Ecto neural progenitor cell (in vitro differentiated cells): ENCODE measurements around the gene TMED4.
"Not testable (repeated sequence)": the region's sequence is repeated elsewhere in the genome, so short reads cannot be mapped to it uniquely, and the experiment has no call there.

Experiments used
- DNase-seq: peaks from one replicate; pipeline ENCODE4 v3.0.0-alpha.2; 2018; ENCODE audit warnings: low spot score

The TMED4 gene

DNA sequence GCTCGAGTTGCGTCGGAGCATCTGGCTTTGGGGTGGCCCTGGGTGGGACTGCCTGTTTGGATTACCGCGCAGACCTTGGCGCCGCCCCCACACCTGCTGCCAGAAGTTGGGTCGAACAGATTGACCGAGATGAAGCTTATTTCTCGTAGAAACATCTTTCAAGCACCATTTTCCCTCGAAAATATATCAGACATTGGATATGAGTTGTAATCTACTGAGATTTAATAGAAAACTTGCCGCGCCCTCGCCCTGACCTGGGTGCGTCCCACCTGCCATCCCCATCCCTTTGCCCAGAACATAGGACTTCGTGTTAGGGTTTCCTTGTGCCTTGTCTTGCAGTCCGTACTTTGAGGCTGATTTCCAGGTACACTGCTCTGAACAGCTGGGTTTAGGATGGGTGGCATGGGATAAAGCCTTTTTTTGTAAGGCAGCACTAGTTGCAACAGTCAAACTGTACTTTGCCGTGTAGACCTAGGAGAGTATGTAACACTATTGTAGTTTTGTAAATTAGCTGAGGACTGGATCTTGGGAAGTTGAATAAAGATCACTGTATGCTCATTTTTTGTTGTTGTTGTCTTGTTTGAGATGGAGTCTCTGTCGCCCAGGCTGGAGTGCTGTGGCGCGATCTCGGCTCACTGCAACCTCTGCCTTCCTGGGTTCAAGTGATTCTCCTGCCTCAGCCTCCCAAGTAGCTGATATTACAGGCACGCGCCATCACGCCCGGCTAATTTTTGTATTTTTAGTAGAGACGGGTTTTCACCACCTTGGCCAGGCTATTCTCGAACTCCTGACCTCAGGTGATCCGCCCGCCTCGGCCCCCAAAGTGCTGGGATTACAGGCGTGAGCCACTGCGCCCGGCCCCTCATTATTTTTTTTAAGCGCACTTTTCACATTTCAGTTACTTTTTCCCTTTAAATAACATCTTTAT, 25.4 kb upstream of the TMED4 start:
- DNase-seq, result no peak

DNA sequence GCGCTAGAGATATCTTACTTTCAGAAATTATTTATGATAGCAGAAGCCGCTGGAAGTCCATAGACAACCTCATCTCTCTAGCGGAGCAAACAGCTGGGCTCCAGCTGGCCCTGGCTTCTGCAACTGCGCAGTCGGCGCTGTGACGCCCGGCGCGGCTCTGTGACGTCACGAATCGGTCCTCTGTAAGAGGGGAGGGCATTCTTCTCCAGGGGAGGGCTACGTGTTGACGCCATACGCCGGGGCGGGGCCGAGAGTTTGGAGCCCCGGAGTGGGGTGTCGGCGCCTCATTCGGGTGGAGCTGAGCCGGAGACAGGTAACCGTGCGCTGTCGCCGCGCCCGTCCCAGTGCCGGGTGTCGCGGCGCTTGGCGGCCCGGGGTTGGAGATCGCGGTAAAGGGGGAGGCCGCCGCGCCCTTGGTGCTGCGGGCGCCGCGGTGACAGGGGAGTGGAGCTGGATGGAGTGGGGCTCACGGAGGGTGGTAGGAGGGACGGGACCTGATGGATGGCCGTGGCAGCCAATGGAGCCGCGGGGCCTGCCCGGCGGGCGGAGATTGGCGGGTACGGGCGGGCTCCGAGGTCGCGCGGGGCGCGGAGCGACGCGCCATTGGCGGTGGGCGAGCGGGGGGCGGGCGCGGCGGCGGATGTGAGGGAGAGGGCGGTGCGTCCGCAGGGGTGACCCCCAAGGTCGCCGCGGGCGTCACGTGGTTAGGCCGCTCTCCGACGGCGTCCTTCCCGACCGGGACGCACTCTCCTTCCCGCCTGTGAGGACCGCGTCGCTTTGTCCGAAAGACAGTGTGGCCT, 24.5 kb upstream of the TMED4 start, which contains the start of gene OGDH:
Gene OGDH, plus strand, starts transcription at position 287 of the 800 bp plus-strand sequence. CDS start 17,717 bp downstream, outside the sequence.
- DNase-seq, result peak; percentile 99

DNA sequence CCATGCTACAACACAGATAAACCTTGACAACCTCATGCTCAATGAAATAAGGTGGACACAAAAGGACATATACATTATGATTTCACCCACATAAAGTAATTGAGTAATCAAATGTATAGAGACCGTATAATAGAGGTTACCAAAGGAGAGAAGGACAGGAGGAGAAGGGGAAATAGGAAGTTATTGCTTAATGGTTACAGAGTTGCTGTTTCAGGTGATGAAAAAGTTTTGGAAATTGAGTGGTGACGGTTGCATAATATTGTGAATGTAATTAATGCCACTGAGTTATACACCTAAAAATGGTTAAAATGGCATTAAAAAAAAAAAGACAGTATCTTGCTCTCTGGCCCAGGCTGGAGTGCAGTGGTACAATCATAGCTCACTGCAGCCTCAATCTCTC, 22.9 kb upstream of the TMED4 start:
- no peak for DNase-seq

DNA sequence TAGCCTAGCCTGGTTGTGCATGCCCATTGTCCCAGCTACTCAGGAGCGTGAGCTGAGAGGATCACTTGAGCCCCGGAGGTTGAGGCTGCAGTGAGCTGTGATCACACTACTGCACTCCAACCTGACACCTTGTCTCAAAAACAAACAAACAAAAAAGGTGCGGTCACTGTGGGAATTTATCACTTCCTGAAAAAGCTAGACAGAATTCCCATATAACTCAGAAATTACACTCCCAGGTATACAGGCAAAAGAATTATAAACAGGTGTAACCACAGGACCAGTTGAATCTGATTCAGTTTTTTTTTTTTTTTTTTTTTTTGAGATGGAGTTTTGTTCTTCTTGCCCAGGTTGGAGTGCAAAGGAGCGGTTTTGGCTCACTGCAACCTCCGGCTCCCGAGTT, 21.2 kb upstream of the TMED4 start:
- DNase-seq, result no peak

DNA sequence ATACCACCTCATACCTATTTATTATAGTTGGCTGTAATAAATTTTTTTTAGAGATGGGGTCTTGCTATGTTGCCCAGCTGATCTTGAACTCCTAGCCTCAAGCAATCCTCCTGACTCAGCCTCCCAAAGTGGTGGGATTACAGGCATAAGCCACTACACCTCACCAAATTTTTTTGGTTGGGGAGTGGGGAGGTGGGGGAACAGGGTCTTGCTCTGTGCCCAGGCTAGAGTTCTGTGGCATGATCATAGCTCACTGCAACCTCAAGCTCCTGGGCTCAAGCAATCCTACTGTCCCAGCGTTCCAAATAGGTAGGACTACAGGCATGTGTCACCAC, 20.5 kb upstream of the TMED4 start:
- DNase-seq, result no peak

DNA sequence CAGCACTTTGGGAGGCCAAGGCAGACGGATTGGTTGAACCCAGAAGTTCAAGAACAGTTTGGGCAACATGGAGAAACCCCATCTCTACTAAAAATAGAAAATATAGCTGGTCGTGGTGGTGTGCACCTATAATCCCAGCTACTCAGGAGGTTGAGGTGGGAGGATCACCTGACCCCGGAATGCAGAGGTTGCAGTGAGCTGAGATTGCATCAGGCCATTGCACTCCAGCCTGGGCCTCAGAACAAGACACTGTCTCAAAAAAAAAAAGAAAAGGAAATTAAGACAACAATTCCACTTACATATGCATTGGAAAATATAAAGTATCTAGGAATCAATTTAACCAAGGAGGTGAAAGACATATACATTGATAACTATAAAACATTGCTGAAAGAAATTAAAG, 17.2 kb upstream of the TMED4 start:
- no peak for DNase-seq

DNA sequence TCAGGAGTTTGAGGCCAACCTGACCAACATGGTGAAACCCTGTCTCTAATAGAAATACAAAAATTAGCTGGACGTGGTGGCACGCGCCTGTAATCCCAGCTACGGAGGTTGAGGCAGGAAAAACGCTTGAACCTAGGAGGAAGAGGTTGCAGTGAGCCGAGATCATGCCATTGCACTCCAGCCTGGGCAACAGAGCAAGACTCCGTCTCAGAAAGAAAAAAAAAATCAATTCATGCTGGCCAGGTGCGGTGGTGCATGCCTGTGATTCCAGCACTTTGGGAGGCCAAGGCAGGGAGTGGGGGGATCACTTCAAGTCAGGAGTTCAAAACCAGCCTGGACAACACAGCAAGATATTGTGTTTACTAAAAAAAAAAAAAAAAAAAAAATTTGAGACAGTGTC, 15.2 kb upstream of the TMED4 start:
- not testable (repeated sequence) for DNase-seq

DNA sequence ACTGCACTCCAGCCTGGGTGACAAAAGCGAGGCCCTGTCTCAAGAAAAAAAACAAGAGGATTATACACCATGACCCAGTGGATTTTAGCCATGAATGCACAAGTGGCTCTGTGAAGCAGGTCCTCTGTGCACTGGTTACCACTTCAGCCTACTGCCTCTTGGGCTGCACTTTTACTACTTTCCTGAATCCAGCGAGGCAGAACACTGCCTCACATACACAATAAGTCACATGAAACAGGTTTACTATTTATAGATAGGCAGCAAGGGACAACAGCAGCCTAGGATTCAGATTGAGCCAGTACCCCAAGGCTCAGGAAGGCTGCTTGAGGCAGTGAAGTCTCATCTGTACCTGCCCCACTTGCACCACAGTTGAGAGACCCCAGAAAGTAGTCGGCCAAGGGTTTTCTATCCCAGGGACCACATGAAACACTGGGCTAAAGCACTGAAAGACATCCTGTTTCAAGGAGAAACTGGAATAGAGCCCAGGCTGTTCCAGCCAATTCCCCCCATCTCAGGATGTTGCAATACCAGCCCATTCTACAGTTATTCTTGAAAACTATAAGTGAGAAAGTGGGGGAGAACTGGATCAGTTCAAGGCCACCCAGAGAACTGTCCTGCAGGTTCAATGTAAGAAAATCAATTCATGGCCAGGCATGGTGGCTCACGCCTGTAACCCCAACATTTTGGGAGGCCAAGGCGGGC, 14.1 kb upstream of the TMED4 start:
- DNase-seq, result no peak

DNA sequence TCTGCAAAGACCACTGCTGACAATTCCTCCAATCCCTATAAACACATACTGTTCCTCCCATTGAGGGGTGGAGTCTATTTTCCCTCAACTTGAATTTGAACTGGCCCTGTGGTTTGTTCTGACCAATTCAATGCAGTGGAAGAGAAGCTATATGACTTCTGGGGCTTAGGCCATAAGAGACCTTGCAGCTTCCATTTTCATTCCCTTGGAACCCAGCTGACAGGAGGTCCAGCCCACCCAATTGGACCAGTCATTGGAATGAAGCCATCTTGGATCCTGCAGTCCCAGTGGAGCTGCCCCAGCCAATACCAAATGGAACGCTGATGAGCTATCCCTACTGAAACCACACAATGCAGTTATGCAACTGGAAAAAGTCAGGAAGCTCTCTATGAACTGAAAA, 8.9 kb upstream of the TMED4 start:
- DNase-seq, result no peak

DNA sequence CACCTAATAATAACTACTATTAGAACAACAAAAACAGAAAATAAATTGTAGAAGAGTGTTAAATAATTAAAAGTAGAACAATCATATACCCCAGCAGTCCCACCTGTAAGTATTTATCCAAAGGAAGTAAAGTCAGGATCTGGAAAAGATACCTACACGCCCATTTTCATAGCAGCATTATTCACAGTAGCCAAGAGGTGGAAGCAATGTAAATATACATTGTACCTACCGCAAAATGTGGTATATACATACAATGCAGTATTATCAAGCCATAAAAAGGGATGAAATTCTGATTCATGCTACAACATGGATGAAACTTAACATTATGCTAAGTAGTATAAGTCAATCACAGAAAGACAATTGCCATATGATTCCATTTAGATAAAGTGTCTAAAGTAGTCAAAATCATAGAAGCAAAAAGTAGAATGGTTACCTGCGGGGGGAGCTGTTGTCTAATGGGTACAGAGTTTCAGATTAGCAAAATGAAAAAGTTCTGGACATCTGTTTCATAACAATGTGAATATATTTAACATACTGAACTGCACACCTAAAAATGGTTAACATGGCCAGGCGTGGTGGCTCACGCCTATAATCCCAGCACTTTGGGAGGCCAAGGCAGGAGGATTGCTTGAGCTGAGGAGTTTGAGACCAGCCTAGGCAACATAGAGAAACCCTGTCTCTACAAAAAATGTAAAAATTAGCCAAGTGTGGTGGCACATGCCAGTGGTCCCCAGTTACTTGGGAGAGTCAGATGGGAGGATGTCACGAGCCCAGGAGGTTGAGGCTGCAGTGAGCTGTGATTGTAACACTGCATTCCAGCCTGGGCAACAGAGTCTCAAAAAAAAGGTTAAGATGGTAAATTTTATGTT, 6.0 kb upstream of the TMED4 start:
- DNase-seq, result no peak

DNA sequence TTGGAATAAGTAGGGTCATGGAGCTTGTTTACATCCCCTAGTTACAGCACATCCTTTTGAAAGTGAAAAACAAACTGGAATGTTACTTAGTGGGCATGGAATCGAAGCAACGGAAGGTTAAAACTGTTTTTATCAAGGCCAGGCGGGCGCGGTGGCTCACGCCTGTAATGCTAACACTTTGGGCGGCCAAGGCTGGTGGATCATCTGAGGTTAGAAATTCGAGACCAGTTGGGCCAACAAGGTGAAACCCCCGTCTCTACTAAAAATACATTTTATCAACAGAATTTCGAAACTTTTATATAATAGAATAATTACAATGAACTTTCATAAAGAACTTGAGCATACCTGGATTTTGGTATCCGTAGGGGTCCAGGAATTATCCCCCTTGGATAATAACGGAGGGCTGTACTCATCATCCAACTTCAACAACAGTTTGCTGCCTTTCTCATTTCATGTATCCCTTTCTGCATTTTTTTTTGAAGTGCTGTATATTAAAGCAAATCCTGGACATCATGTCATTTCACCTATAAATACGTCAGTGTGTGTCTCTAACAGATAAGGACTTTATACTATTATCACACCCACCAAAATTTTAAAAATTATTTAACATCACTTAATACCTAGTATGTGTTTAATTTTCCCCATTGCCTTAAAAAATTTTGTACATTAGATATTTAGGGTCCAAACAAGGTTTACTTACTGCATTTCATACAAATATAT, 1.3 kb upstream of the TMED4 start:
- no peak for DNase-seq

DNA sequence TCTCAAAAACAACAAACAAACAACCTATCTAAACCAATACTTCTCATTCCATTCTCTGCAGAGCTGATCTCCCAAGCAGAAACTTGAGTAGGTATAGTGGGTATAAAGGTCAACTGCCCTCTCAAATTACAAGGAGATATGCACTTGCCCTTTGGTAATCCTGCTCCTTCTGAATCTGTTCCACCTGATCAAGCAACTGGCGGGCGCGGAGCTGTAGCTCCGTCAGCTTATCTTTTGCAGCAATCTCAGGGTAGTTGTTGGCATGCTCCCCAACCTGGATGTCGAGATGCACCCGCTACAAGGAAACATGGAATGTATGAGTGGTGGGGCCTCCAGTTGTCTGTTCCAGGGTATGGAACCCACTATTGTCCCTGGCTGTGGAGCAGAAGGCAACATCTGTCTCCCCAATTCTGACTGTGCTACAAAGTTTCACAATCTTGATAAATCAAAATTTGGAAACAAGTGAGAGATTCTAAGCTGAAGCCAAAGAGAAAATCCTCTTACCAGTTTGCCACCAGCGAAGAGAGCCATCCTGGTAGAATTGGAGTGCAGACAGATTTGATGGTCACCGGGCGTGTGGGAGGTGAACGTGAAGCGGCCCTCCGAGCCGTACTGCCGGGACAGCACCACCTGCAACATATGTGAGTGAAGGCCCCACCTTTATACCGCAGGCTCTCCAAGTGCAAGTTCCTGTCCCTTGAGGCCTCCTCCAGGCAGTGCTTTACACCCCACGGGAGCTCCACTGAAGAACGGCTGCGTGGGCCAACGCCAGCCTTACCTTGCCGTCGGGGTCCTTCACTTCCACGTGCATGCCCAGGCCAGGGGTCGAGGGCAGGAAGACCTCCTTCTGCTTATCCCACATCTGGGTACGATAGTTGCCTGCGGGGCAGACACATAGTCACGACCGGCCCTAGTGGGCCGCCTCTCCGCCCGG, 819 bp downstream of the TMED4 start:
- DNase-seq, result no peak

DNA sequence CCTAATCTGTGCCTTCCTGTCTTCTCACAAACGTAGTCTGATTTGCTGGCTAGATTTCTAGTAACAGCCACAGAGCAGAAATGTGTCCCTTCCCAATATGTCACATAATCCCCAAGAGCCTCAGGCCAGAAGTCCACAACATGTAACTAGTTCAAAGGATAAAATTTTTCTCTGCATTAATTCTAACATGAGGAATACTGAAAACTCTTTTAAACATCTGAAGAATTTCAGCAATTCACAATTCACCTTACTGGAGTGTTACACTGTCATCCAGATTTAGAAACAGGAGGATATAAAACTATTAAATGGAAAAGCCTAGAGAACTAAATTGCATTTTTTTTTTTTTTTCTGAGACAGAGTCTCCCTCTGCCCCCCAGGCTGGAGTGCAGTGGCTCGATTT, 5.8 kb downstream of the TMED4 start:
- DNase-seq, result no peak

DNA sequence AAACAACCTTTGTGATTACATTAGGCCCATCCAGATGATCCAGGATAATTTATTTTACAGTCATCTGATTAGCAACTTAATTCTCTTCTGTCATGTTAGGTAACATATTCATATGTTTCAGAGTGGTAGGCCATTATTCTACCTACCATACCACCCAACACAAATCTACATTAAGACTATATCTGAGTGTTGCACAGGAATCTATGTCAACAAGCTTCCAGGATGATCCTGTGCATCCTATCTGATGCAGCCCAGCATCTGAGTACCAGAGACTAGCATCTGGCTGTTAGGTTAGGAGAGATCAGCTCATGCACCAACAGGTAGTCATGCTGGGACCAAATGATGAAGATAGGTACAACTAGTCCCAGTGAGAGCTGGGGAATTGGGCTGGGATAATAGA, 7.0 kb downstream of the TMED4 start:
- no peak for DNase-seq

DNA sequence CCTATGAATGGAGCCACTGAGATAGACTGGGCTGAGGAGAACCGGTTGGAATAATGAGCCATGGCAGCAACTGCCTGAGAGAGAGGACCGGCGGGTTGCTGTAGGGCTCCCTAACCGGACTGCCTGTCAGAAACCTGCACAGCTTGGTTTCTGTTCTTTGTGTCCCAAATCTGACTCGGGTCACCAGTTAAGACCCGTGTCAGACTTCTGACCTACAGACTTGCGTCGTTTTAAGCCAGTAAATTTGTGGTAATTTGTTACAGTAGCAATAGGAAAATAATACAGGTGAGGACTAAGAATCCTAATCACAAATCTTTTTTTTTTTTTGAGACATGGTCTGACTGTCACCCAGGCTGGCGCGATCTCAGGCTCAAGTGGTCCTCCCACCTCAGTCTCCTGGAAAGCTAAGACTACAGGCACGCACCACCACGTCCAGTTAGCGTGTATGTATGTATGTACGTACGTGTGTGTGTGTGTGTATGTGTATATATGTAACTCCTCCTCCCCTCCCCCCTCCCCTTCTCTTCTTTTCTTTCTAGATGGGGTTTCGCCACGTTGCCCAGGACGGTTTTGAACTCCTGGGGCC, 7.7 kb downstream of the TMED4 start:
- no peak for DNase-seq

DNA sequence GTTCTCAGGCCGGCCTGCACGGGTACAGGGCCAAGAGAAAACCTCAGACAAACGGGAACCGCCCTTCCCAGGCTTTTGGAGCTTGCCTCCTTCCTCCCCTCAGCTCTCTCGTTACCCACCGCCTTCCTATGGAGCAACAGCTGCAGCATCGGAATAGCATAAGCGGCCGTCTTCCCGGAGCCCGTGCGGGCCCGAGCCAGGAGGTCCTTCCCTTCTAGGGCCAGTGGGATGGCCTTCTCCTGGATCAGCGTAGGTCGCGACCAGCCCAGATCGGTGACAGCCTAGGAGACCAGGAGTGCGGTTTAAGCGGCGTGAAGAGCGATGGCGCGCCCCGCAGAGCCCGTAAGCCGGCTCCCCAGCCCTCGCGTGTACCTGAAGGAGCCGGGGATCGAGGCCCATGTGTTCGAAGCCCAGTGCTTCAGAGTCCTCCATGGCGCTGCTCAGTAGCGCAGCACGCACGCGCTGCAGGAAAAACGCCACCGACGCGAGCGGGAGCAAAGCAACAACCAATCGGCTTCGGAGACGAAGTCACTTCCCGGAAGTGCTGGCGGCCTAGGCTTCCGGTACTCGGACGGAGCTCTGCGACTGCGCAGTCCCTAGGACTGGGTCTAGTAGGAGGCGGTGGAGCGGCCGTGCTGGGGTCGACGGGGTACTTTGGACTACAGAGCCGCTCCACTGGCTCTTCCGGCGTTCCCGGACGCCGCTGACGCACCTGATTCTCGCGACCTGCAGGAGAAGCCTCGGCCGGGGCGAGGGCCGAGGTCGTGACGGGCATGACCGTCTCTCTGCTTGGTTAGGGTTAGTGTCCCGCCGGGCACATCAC, 8.4 kb downstream of the TMED4 start, which contains the start of gene DDX56:
Gene DDX56, minus strand, starts transcription at position 445 of the 823 bp plus-strand sequence. Its CDS starts 13 bp downstream, at position 432.
- DNase-seq, result peak; percentile 93

DNA sequence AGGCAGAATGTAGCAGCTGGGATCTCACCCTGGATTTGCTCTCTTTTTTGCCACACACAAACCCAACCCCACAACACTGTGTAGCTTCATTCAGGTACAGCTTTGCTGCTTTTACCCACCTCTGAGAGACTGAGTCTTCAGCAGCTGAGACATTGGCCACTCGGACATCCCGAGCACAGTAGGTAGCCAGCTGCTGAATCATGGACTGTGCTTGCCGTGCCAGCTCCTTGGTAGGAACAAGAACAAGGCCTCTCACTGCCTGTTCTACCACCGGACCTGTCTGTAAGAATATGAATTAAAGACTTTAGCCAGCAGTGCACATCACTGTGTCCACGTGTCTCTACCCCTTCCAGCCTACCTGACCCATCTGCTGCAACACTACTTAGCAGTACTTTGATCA, 9.3 kb downstream of the TMED4 start:
- DNase-seq, result no peak

DNA sequence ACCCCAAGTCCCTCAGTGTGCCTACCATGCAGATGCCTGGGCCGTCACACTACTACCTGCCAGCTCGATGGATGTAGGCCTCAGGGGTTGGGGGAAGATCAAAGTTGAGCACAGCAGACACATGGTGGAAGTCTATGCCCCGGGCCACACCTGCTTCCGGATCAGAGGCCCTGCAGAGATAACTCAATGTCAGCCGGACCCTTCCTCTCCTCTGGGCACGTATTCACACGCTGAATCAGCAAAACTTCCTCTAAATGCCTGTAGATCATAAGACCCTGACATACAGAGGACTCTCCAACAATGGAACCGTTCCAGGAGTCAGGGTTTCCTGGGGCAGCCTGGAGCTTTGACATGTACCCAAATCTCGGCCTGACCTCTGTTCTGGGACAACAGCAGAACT, 12.1 kb downstream of the TMED4 start:
- DNase-seq, result no peak
